A549 (cell line): Measurements from ENCODE around the gene CLSTN2. TPM values are rescaled to one million over a fixed set of nuclear protein-coding genes. Genes with fewer than 3 reads are reported as not detected.

Experiments
- ATAC-seq, 2 experiments: fragments of 200-7000 bp in 1 of 2; fragments of >200 bp in 1 of 2; cut with Nextera tagmentation in 1 of 2; cut with Tn5 transposase in 1 of 2; 3 replicates each; pipeline versions ENCODE4 v1.8.0 to v1.9.1; 2018 to 2020; ENCODE audit warnings: mild to moderate bottlenecking in 1 of 2, moderate library complexity in 1 of 2
- CTCF ChIA-PET: fragments of 300-600 bp; sonication (Branson Sonifier 250); formaldehyde crosslinking; extraction: SDS; loops from one replicate; lab custom pipeline; 2021; ENCODE audit warnings: antibody characterized with exemption, inconsistent platforms; lab: Yijun Ruan, JAX
- POLR2A ChIA-PET: fragments of 350-600 bp; formaldehyde crosslinking; extraction: SDS; loops from one replicate; lab custom pipeline; 2021; ENCODE audit warnings: antibody characterized with exemption, inconsistent platforms; lab: Yijun Ruan, JAX
- DNase-seq, 2 experiments: peaks; one replicate each; pipeline versions ENCODE4 v3.0.0 to v3.0.0-alpha.2; 2011 to 2016; ENCODE audit warnings: low read depth in 1 of 2, low spot score in 1 of 2
- FAIRE-seq: peaks from 2 replicates; lab custom pipeline; 2011; peaks lifted over from hg19 to GRCh38; lab: Jason Lieb, UNC
- H3K27ac ChIP-seq, 2 experiments: fragments of >200 bp; sonication (Bioruptor Twin); formaldehyde crosslinking; 3 replicates each; pipeline ENCODE4 v1.5.1; 2016 to 2017
- H3K4me1 ChIP-seq: fragments of >200 bp; sonication (Bioruptor Twin); formaldehyde crosslinking; 3 replicates; pipeline ENCODE4 v1.6.1; 2016
- H3K4me2 ChIP-seq: fragments of >200 bp; sonication (Bioruptor Twin); formaldehyde crosslinking; 3 replicates; pipeline ENCODE4 v1.6.1; 2016
- H3K4me3 ChIP-seq: fragments of >200 bp; sonication (Bioruptor Twin); formaldehyde crosslinking; 3 replicates; pipeline ENCODE4 v1.5.1; 2016
- H3K9me3 ChIP-seq: fragments of >200 bp; sonication (Bioruptor Twin); formaldehyde crosslinking; 3 replicates; pipeline ENCODE4 v1.6.1; 2016
- BCL3 ChIP-seq: fragments of >200 bp; sonication (Bioruptor Twin); formaldehyde crosslinking; IDR thresholded peaks from 3 replicates; pipeline ENCODE4 v1.6.1; 2016
- CBX2 ChIP-seq: fragments of 200-600 bp; sonication (generic); IDR thresholded peaks from 2 replicates; pipeline ENCODE4 v1.6.1; 2016; ENCODE audit warnings: low read depth, mild to moderate bottlenecking, borderline replicate concordance
- EHF ChIP-seq: fragments of 250-450 bp; sonication (Bioruptor Pico); IDR thresholded peaks from 2 replicates; pipeline ENCODE4 v1.5.0; 2020; ENCODE audit warnings: mild to moderate bottlenecking
- EHMT2 ChIP-seq: fragments of 200-600 bp; sonication (generic); IDR thresholded peaks from 2 replicates; pipeline ENCODE4 v1.6.1; 2016; ENCODE audit warnings: antibody characterized with exemption, low read depth, mild to moderate bottlenecking, moderate library complexity
- HEYL ChIP-seq: fragments of 250-450 bp; sonication (Bioruptor Pico); IDR thresholded peaks from 2 replicates; pipeline ENCODE4 v1.8.0; 2021; ENCODE audit warnings: mild to moderate bottlenecking, moderate library complexity
- HOXB5 ChIP-seq: fragments of 250-450 bp; sonication (Bioruptor Pico); IDR thresholded peaks from 2 replicates; pipeline ENCODE4 v1.5.0; 2020; ENCODE audit warnings: mild to moderate bottlenecking, moderate library complexity
- JUN ChIP-seq, 2 experiments: fragments of >200 bp; sonication (Bioruptor Twin); formaldehyde crosslinking; IDR thresholded peaks; 2 replicates in 1 of 2; 3 replicates in 1 of 2; pipeline ENCODE4 v1.6.1; 2016 to 2017
- KDM1A ChIP-seq: fragments of 200-600 bp; sonication (generic); IDR thresholded peaks from 2 replicates; pipeline ENCODE4 v1.6.1; 2016; ENCODE audit warnings: low read depth, mild to moderate bottlenecking
- KDM5A ChIP-seq: fragments of 200-600 bp; sonication (generic); IDR thresholded peaks from 2 replicates; pipeline ENCODE4 v1.6.1; 2016; ENCODE audit warnings: antibody characterized with exemption, mild to moderate bottlenecking
- MYC ChIP-seq: IDR thresholded peaks from 2 replicates; pipeline ENCODE4 v1.6.1; 2012; ENCODE audit warnings: mild to moderate bottlenecking, inconsistent platforms, low read length, improper control_type of control experiment, borderline replicate concordance
- NFE2L2 ChIP-seq: fragments of 150-350 bp; conservative IDR thresholded peaks from 2 replicates; pipeline ENCODE4 v1.6.1; 2014; ENCODE audit warnings: low read length
- NPAS2 ChIP-seq: fragments of 250-450 bp; sonication (Bioruptor Pico); IDR thresholded peaks from 2 replicates; pipeline ENCODE4 v1.8.0; 2022; ENCODE audit warnings: mild to moderate bottlenecking, moderate library complexity, borderline replicate concordance
- PHF8 ChIP-seq: fragments of 200-600 bp; sonication (generic); IDR thresholded peaks from 2 replicates; pipeline ENCODE4 v1.6.1; 2016; ENCODE audit warnings: low read depth, mild to moderate bottlenecking, antibody characterized with exemption, moderate library complexity, borderline replicate concordance
- RAD21 ChIP-seq, 2 experiments: fragments of >200 bp in 1 of 2; sonication (Bioruptor Twin) in 1 of 2; formaldehyde crosslinking in 1 of 2; IDR thresholded peaks in 1 of 2; conservative IDR thresholded peaks in 1 of 2; 2 replicates in 1 of 2; 3 replicates in 1 of 2; pipeline ENCODE4 v1.6.1; 2012 to 2018; ENCODE audit warnings: inconsistent platforms in 1 of 2
- RFX5 ChIP-seq: fragments of 450-650 bp; IDR thresholded peaks from 2 replicates; pipeline ENCODE4 v1.7.1; 2014; ENCODE audit warnings: antibody characterized with exemption, mild to moderate bottlenecking, moderate library complexity
- TFCP2L1 ChIP-seq: fragments of 250-450 bp; sonication (Bioruptor Pico); IDR thresholded peaks from 2 replicates; pipeline ENCODE4 v1.5.0; 2021; ENCODE audit warnings: mild to moderate bottlenecking
- TP53 ChIP-seq: fragments of 250-450 bp; sonication (Bioruptor Pico); IDR thresholded peaks from 2 replicates; pipeline ENCODE4 v1.5.0; 2021; ENCODE audit warnings: mild to moderate bottlenecking, moderate library complexity
- ZNF302 ChIP-seq: fragments of 250-450 bp; sonication (Bioruptor Pico); IDR thresholded peaks from 2 replicates; pipeline ENCODE4 v1.9.0; 2021; ENCODE audit warnings: inconsistent platforms, mild to moderate bottlenecking, moderate library complexity
- ZSCAN20 ChIP-seq: fragments of 250-450 bp; sonication (Bioruptor Pico); IDR thresholded peaks from 2 replicates; pipeline ENCODE4 v1.8.0; 2022; ENCODE audit warnings: mild to moderate bottlenecking, moderate library complexity
- WGBS: methylation state at CpG from one replicate; pipeline ENCODE4 v1.1.6; 2017; ENCODE audit errors: missing lambda C conversion rate; 5-methylcytosine and 5-hydroxymethylcytosine counted together
- polyA plus RNA-seq, 4 experiments: library from polyadenylated mRNA; depleted of rRNA in 3 of 4; stranded (reverse); fragments of >200 nt; fragmentation: RNase III in 1 of 4; extraction: RNeasy Plus Mini Kit Qiagen cat#74134 plus additional on column Dnase treatment in 1 of 4; gene quantifications; 2 replicates in 3 of 4; 3 replicates in 1 of 4; pipeline ENCODE4 v1.2.3, GENCODE V29; 2011 to 2017
- TF ChIP-seq, protein P1 (sequence below): IDR thresholded peaks from 2 replicates; pipeline ENCODE4 v1.6.1; 2012; ENCODE audit warnings: low read depth, borderline replicate concordance
- TF ChIP-seq, protein P2 (sequence below): fragments of 250-450 bp; sonication (Bioruptor Pico); IDR thresholded peaks from 2 replicates; pipeline ENCODE4 v1.5.0; 2020; ENCODE audit warnings: low read depth, mild to moderate bottlenecking, moderate library complexity
- TF ChIP-seq, protein P3 (sequence below): fragments of 450-650 bp; IDR thresholded peaks from 2 replicates; pipeline ENCODE4 v1.6.1; 2014; ENCODE audit warnings: antibody characterized with exemption

CLSTN2 gene
- polyA plus RNA-seq, 2 of the 4 experiments (the other 2 are of a cell fraction), result 0.03 to 0.04 TPM

DNA sequence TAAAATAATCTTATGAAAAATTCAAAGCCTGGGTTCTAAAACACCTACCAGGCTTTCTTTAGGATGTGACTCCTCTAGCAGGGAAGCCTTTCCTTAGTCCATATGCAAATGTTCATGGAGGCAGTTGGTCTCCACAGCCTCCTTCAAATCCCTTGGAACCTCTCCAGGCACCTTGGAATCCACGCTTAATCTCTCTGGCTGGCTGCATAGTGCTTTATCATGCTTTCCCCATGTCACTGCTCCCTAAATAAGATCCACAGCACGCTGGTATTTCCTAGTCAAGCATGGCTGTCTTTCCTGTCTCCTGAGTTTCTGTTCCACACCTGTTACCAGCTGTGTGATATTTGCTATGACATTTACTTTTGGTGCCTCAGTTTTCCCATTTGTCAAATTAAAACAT, 71.3 kb downstream of the CLSTN2 start:
- TF ChIP-seq EHF (CRISPR knock-in tag) (no peak), TP53 (CRISPR knock-in tag) (no peak), HEYL (no peak), ZSCAN20 (CRISPR knock-in tag) (no peak), BCL3 (no peak), EHMT2 (no peak), KDM1A (no peak), PHF8 (no peak)
- TF ChIP-seq, protein P1, sequence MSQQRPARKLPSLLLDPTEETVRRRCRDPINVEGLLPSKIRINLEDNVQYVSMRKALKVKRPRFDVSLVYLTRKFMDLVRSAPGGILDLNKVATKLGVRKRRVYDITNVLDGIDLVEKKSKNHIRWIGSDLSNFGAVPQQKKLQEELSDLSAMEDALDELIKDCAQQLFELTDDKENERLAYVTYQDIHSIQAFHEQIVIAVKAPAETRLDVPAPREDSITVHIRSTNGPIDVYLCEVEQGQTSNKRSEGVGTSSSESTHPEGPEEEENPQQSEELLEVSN, result no peak
- TF ChIP-seq, all 56 proteins: peak for 0
- POLR2A ChIA-PET, result no interaction called here
- H3K27ac ChIP-seq, result no peak overlapping the region
- H3K4me2 ChIP-seq, result no peak overlapping the region
- CTCF ChIA-PET, result no interaction called here
- H3K4me1 ChIP-seq, result no peaks in the 10 kb centered on the region
- no peak for DNase-seq
- no peak overlapping the region for H3K4me3 ChIP-seq
- 3% methylated on average over 2 of the region's 2 CpGs for WGBS
- H3K9me3 ChIP-seq, result no peaks in the 10 kb centered on the region
- no peak for FAIRE-seq
- ATAC-seq, result no peak

- WGBS, result 40% methylated on average over 4 of the region's 4 CpGs
- TF ChIP-seq, protein P2, sequence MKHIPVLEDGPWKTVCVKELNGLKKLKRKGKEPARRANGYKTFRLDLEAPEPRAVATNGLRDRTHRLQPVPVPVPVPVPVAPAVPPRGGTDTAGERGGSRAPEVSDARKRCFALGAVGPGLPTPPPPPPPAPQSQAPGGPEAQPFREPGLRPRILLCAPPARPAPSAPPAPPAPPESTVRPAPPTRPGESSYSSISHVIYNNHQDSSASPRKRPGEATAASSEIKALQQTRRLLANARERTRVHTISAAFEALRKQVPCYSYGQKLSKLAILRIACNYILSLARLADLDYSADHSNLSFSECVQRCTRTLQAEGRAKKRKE (CRISPR knock-in tag), result no peak
- TF ChIP-seq NPAS2 (no peak), BCL3 (no peak), CBX2 (no peak), HOXB5 (CRISPR knock-in tag) (no peak), NFE2L2 (no peak), JUN (IDR thresholded peaks at IDR 0.05) (no peak), TFCP2L1 (CRISPR knock-in tag) (no peak), RAD21 (conservative IDR thresholded peaks at IDR 0.05 in 1 of 2, IDR thresholded peaks at IDR 0.05 in 1 of 2) (no peak), KDM5A (no peak), RFX5 (no peak), ZNF302 (CRISPR knock-in tag) (no peak), MYC (no peak)
- TF ChIP-seq, protein P3, sequence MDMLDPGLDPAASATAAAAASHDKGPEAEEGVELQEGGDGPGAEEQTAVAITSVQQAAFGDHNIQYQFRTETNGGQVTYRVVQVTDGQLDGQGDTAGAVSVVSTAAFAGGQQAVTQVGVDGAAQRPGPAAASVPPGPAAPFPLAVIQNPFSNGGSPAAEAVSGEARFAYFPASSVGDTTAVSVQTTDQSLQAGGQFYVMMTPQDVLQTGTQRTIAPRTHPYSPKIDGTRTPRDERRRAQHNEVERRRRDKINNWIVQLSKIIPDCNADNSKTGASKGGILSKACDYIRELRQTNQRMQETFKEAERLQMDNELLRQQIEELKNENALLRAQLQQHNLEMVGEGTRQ, result no peak
- TF ChIP-seq, all 56 proteins: peak for 0
- H3K4me3 ChIP-seq, result no peak overlapping the region
- no peak overlapping the region for H3K4me2 ChIP-seq
- DNase-seq (no peak), FAIRE-seq (no peak), ATAC-seq (no peak)
- POLR2A ChIA-PET, result no interaction called here
- H3K9me3 ChIP-seq, result no peaks in the 10 kb centered on the region
- no peaks in the 10 kb centered on the region for H3K4me1 ChIP-seq
- no peak overlapping the region for H3K27ac ChIP-seq
- CTCF ChIA-PET, result no interaction called here
Measured at GRCh38 chr3:140007081-140007480, 72.1 kb downstream of the CLSTN2 start.
